GM23338 (cell line): ENCODE results near the gene ARHGAP36. TPM values are rescaled to one million over a fixed set of nuclear protein-coding genes. Genes with fewer than 3 reads are reported as not detected.

Experiments used
- ATAC-seq: fragments of 200-7000 bp; cut with Tn5 transposase; 3 replicates; pipeline ENCODE4 v1.9.1; 2020
- DNase-seq: peaks from one replicate; pipeline ENCODE4 v3.0.0-alpha.2; 2015; ENCODE audit warnings: low spot score
- H2AFZ ChIP-seq: fragments of 200-600 bp; sonication (generic); 2 replicates; pipeline ENCODE4 v1.8.0; 2016; ENCODE audit warnings: antibody characterized with exemption, mild to moderate bottlenecking, moderate library complexity
- H3F3A ChIP-seq: fragments of 200-600 bp; sonication (generic); replicated peaks from 2 replicates; pipeline ENCODE4 v1.8.0; 2017; ENCODE audit warnings: antibody characterized with exemption, mixed run types, low read depth
- H3K27ac ChIP-seq: fragments of 200-600 bp; sonication (generic); 2 replicates; pipeline ENCODE4 v1.6.1; 2016; ENCODE audit warnings: low read depth
- H3K27me3 ChIP-seq: fragments of 200-600 bp; sonication (generic); 2 replicates; pipeline ENCODE4 v1.8.0; 2016; ENCODE audit warnings: mild to moderate bottlenecking, mixed run types, moderate library complexity; ENCODE audit not compliant: insufficient read depth
- H3K36me3 ChIP-seq: fragments of 200-600 bp; sonication (generic); 2 replicates; pipeline ENCODE4 v1.8.0; 2016; ENCODE audit warnings: mild to moderate bottlenecking; ENCODE audit not compliant: insufficient read depth
- H3K4me1 ChIP-seq: fragments of 200-600 bp; sonication (generic); 2 replicates; pipeline ENCODE4 v1.8.0; 2016; ENCODE audit warnings: mild to moderate bottlenecking, moderate library complexity; ENCODE audit not compliant: insufficient read depth
- H3K4me2 ChIP-seq: fragments of 200-600 bp; sonication (generic); 2 replicates; pipeline ENCODE4 v1.7.1; 2017; ENCODE audit warnings: mixed run types
- H3K4me3 ChIP-seq: fragments of 200-600 bp; sonication (generic); 2 replicates; pipeline ENCODE4 v1.6.1; 2016; ENCODE audit warnings: mixed run types
- H3K79me2 ChIP-seq: fragments of 200-600 bp; sonication (generic); replicated peaks from 2 replicates; pipeline ENCODE4 v1.8.0; 2017; ENCODE audit warnings: mild to moderate bottlenecking; ENCODE audit not compliant: insufficient read depth
- H3K9me2 ChIP-seq: fragments of 200-600 bp; sonication (generic); 2 replicates; pipeline ENCODE4 v1.8.0; 2017; ENCODE audit not compliant: insufficient read depth
- H4K20me1 ChIP-seq: fragments of 200-600 bp; sonication (generic); replicated peaks from 2 replicates; pipeline ENCODE4 v1.8.0; 2017; ENCODE audit warnings: mild to moderate bottlenecking; ENCODE audit not compliant: insufficient read depth
- H3K27ac Mint-ChIP-seq: 2 replicates; pipeline ENCODE4 v1.8.0; 2020; ENCODE audit warnings: inconsistent platforms, mild to moderate bottlenecking, moderate library complexity, mixed read lengths
- H3K27me3 Mint-ChIP-seq: 3 replicates; pipeline ENCODE4 v1.8.0; 2022; ENCODE audit warnings: low read depth, mild to moderate bottlenecking, moderate library complexity, mixed read lengths, inconsistent platforms; ENCODE audit not compliant: insufficient read depth, poor library complexity
- H3K36me3 Mint-ChIP-seq: 3 replicates; pipeline ENCODE4 v1.8.0; 2021; ENCODE audit warnings: low read depth, mild to moderate bottlenecking, inconsistent platforms, moderate library complexity, mixed read lengths
- H3K4me1 Mint-ChIP-seq: 3 replicates; pipeline ENCODE4 v1.8.0; 2020; ENCODE audit warnings: mild to moderate bottlenecking, inconsistent platforms, mixed read lengths
- H3K4me3 Mint-ChIP-seq: 3 replicates; pipeline ENCODE4 v1.8.0; 2021; ENCODE audit warnings: moderate library complexity, mild to moderate bottlenecking, inconsistent platforms, mixed read lengths
- H3K9me3 Mint-ChIP-seq: 3 replicates; pipeline ENCODE4 v1.8.0; 2020; ENCODE audit warnings: moderate library complexity, mild to moderate bottlenecking, inconsistent platforms, mixed read lengths
- CREB1 ChIP-seq: fragments of 250-450 bp; sonication (Bioruptor Pico); IDR thresholded peaks from 2 replicates; pipeline ENCODE4 v1.5.0; 2020; ENCODE audit warnings: low read depth, mild to moderate bottlenecking, moderate library complexity
- EZH2phosphoT487 ChIP-seq: fragments of 200-600 bp; sonication (generic); IDR thresholded peaks from one replicate; pipeline ENCODE4 v1.8.1; 2018; ENCODE audit warnings: antibody characterized with exemption; ENCODE audit not compliant: unreplicated experiment
- JUNB ChIP-seq: IDR thresholded peaks from one replicate; pipeline ENCODE4 v1.6.1; 2016; ENCODE audit warnings: antibody characterized with exemption; ENCODE audit not compliant: unreplicated experiment
- NANOG ChIP-seq: IDR thresholded peaks from 2 replicates; pipeline ENCODE4 v1.6.1; 2016; ENCODE audit warnings: antibody characterized with exemption, borderline replicate concordance
- POLR2AphosphoS5 ChIP-seq: IDR thresholded peaks from 2 replicates; pipeline ENCODE4 v1.6.1; 2016; ENCODE audit warnings: antibody characterized with exemption, low read depth
- ZNF331 ChIP-seq: fragments of 250-450 bp; sonication (Bioruptor Pico); IDR thresholded peaks from 2 replicates; pipeline ENCODE4 v1.5.0; 2020; ENCODE audit warnings: low read depth, mild to moderate bottlenecking, moderate library complexity
- polyA plus RNA-seq: library from polyadenylated mRNA; unstranded; fragments of >200 nt; fragmentation: Nextera tagmentation; extraction: Ambion mirVana; gene quantifications from 2 replicates; pipeline ENCODE4 v1.2.1, GENCODE V29; 2016
- total RNA-seq: library from RNA; depleted of rRNA; stranded (reverse); fragments of >200 nt; shearing (Covaris generic); gene quantifications from 2 replicates; pipeline ENCODE4 v1.2.3, GENCODE V29; 2014
- TF ChIP-seq, protein P1 (sequence below): fragments of 250-450 bp; sonication (Bioruptor Pico); IDR thresholded peaks from 2 replicates; pipeline ENCODE4 v1.5.0; 2020; ENCODE audit warnings: mild to moderate bottlenecking, moderate library complexity

The ARHGAP36 gene
- total and polyA plus RNA-seq, 2 experiments from 2014 or later, result 0.21 TPM; not detected in 1

DNA sequence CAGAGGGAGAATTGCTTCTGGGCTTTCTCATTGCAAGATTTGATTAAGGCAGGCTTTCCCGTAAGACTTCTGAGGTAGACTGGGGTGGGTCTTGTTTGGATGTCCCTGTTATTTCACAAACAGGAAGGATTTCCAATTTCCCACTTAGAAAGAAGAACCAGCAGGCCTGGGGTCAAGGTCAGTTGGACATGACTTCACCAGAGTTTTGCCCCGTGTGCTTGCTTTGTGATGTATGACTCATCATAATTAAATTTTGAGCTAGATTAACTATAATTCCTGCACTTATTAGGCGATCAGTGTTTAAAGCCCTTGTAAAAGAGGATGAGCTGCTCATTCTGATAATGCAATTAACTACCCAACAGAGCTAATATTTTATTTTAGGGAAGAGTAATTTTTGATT is 32.8 kb upstream of the ARHGAP36 start:
- Histone ChIP-seq H3K9me2 (no peaks in the 10 kb centered on the region), H3K27ac (no peak overlapping the region), H3K4me1 (no peaks in the 10 kb centered on the region), H3F3A (no peaks in the 10 kb centered on the region), H3K36me3 (no peaks in the 10 kb centered on the region), H3K4me2 (no peak overlapping the region), H2AFZ (no peak overlapping the region), H4K20me1 (no peaks in the 10 kb centered on the region), H3K4me3 (no peak overlapping the region), H3K27me3 (no peaks in the 10 kb centered on the region), H3K79me2 (no peaks in the 10 kb centered on the region)
- TF ChIP-seq JUNB (no peak), POLR2AphosphoS5 (no peak), CREB1 (CRISPR knock-in tag) (no peak), ZNF331 (CRISPR knock-in tag) (no peak), NANOG (no peak), EZH2phosphoT487 (no peak)
- TF ChIP-seq, protein P1, sequence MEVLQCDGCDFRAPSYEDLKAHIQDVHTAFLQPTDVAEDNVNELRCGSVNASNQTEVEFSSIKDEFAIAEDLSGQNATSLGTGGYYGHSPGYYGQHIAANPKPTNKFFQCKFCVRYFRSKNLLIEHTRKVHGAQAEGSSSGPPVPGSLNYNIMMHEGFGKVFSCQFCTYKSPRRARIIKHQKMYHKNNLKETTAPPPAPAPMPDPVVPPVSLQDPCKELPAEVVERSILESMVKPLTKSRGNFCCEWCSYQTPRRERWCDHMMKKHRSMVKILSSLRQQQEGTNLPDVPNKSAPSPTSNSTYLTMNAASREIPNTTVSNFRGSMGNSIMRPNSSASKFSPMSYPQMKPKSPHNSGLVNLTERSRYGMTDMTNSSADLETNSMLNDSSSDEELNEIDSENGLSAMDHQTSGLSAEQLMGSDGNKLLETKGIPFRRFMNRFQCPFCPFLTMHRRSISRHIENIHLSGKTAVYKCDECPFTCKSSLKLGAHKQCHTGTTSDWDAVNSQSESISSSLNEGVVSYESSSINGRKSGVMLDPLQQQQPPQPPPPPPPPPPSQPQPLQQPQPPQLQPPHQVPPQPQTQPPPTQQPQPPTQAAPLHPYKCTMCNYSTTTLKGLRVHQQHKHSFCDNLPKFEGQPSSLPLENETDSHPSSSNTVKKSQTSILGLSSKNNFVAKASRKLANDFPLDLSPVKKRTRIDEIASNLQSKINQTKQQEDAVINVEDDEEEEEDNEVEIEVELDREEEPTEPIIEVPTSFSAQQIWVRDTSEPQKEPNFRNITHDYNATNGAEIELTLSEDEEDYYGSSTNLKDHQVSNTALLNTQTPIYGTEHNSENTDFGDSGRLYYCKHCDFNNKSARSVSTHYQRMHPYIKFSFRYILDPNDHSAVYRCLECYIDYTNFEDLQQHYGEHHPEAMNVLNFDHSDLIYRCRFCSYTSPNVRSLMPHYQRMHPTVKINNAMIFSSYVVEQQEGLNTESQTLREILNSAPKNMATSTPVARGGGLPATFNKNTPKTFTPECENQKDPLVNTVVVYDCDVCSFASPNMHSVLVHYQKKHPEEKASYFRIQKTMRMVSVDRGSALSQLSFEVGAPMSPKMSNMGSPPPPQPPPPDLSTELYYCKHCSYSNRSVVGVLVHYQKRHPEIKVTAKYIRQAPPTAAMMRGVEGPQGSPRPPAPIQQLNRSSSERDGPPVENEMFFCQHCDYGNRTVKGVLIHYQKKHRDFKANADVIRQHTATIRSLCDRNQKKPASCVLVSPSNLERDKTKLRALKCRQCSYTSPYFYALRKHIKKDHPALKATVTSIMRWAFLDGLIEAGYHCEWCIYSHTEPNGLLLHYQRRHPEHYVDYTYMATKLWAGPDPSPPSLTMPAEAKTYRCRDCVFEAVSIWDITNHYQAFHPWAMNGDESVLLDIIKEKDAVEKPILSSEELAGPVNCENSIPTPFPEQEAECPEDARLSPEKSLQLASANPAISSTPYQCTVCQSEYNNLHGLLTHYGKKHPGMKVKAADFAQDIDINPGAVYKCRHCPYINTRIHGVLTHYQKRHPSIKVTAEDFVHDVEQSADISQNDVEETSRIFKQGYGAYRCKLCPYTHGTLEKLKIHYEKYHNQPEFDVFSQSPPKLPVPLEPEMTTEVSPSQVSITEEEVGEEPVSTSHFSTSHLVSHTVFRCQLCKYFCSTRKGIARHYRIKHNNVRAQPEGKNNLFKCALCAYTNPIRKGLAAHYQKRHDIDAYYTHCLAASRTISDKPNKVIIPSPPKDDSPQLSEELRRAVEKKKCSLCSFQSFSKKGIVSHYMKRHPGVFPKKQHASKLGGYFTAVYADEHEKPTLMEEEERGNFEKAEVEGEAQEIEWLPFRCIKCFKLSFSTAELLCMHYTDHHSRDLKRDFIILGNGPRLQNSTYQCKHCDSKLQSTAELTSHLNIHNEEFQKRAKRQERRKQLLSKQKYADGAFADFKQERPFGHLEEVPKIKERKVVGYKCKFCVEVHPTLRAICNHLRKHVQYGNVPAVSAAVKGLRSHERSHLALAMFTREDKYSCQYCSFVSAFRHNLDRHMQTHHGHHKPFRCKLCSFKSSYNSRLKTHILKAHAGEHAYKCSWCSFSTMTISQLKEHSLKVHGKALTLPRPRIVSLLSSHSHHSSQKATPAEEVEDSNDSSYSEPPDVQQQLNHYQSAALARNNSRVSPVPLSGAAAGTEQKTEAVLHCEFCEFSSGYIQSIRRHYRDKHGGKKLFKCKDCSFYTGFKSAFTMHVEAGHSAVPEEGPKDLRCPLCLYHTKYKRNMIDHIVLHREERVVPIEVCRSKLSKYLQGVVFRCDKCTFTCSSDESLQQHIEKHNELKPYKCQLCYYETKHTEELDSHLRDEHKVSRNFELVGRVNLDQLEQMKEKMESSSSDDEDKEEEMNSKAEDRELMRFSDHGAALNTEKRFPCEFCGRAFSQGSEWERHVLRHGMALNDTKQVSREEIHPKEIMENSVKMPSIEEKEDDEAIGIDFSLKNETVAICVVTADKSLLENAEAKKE (CRISPR knock-in tag), result no peak
- ATAC-seq, result no peak
- Mint-ChIP-seq H3K4me3 (no peak overlapping the region), H3K27ac (no peak overlapping the region), H3K27me3 (no peaks in the 10 kb centered on the region), H3K4me1 (no peaks in the 10 kb centered on the region), H3K9me3 (peaks cover 5% of the 10 kb centered on the region; the same call in 1 of the 3 replicates), H3K36me3 (no peaks in the 10 kb centered on the region)
- DNase-seq, result no peak
